MG63 (cell line): ENCODE results near the gene BLNK. TPM values are rescaled to one million over a fixed set of nuclear protein-coding genes. Genes with fewer than 3 reads are reported as not detected.
"Not testable (repeated sequence)": the region's sequence is repeated elsewhere in the genome, so short reads cannot be mapped to it uniquely, and the experiment has no call there.

Experiments used
- DNase-seq: peaks from one replicate; pipeline ENCODE4 v3.0.0-alpha.2; 2020
- H3K27me3 ChIP-seq: fragments of 250-450 bp; sonication (Bioruptor Pico); 2 replicates; pipeline ENCODE4 v1.5.1; 2020; ENCODE audit warnings: mild to moderate bottlenecking, moderate library complexity
- H3K36me3 ChIP-seq: fragments of 250-450 bp; sonication (Bioruptor Pico); 2 replicates; pipeline ENCODE4 v1.5.1; 2020; ENCODE audit warnings: mild to moderate bottlenecking, moderate library complexity
- H3K4me3 ChIP-seq: fragments of 250-450 bp; sonication (Bioruptor Pico); 2 replicates; pipeline ENCODE4 v1.5.1; 2020; ENCODE audit warnings: mild to moderate bottlenecking, moderate library complexity
- H3K9me3 ChIP-seq: fragments of 250-450 bp; sonication (Bioruptor Pico); 2 replicates; pipeline ENCODE4 v1.5.1; 2020; ENCODE audit warnings: mild to moderate bottlenecking, moderate library complexity
- total RNA-seq: library from RNA; depleted of rRNA; stranded (reverse); fragments of >200 nt; shearing (Covaris generic); gene quantifications from 2 replicates; pipeline ENCODE4 v1.2.3, GENCODE V29; 2014; ENCODE audit warnings: low replicate concordance; rRNA removed

The BLNK gene
- not detected in 2 replicates for total RNA-seq

- DNase-seq, result peak; percentile 38
- no peaks in the 10 kb centered on the region for H3K27me3 ChIP-seq
- H3K36me3 ChIP-seq, result no peaks in the 10 kb centered on the region
- no peaks in the 10 kb centered on the region for H3K9me3 ChIP-seq
- no peak within 1 kb of the TSS for H3K4me3 ChIP-seq
These were observed at the start of gene BLNK for GRCh38 chr10:96271016-96271815. BLNK (minus strand) TSS chr10:96271569; CDS start chr10:96271398, 171 bp downstream.

- Histone ChIP-seq H3K27me3 (no peaks in the 10 kb centered on the region), H3K4me3 (no peak overlapping the region), H3K9me3 (no peaks in the 10 kb centered on the region), H3K36me3 (no peaks in the 10 kb centered on the region)
- DNase-seq, result no peak
These were observed 48.5 kb upstream of the BLNK start for GRCh38 chr10:96319754-96320474.

- no peaks in the 10 kb centered on the region for H3K9me3 ChIP-seq
- H3K36me3 ChIP-seq, result no peaks in the 10 kb centered on the region
- DNase-seq, result no peak
- H3K4me3 ChIP-seq, result no peak overlapping the region
- H3K27me3 ChIP-seq, result no peaks in the 10 kb centered on the region
These were observed 45.9 kb upstream of the BLNK start for GRCh38 chr10:96317067-96317833.

GRCh38 chr10:96313344-96313743 lies 42.0 kb upstream of the BLNK start:
- DNase-seq, result no peak
- H3K9me3 ChIP-seq, result no peaks in the 10 kb centered on the region
- no peaks in the 10 kb centered on the region for H3K36me3 ChIP-seq
- H3K4me3 ChIP-seq, result no peak overlapping the region
- H3K27me3 ChIP-seq, result no peaks in the 10 kb centered on the region

- Histone ChIP-seq H3K9me3 (no peaks in the 10 kb centered on the region), H3K4me3 (no peak overlapping the region), H3K27me3 (no peaks in the 10 kb centered on the region; the same call in 1 of the 2 replicates), H3K36me3 (no peaks in the 10 kb centered on the region)
- DNase-seq, result no peak
These were observed 39.9 kb upstream of the BLNK start for GRCh38 chr10:96311180-96311715.

GRCh38 chr10:96310321-96310669 lies 38.9 kb upstream of the BLNK start:
- Histone ChIP-seq H3K9me3 (no peaks in the 10 kb centered on the region), H3K27me3 (no peaks in the 10 kb centered on the region; the same call in 1 of the 2 replicates), H3K4me3 (no peak overlapping the region), H3K36me3 (no peaks in the 10 kb centered on the region)
- DNase-seq, result no peak

- Histone ChIP-seq H3K9me3 (no peaks in the 10 kb centered on the region), H3K27me3 (no peaks in the 10 kb centered on the region; the same call in 1 of the 2 replicates), H3K4me3 (no peak overlapping the region), H3K36me3 (no peaks in the 10 kb centered on the region)
- no peak for DNase-seq
These were observed 38.4 kb upstream of the BLNK start for GRCh38 chr10:96309628-96310320.

GRCh38 chr10:96308854-96309253 lies 37.5 kb upstream of the BLNK start:
- H3K9me3 ChIP-seq, DNase-seq, H3K36me3 ChIP-seq, H3K27me3 ChIP-seq, H3K4me3 ChIP-seq: not testable (repeated sequence)

GRCh38 chr10:96306516-96306915 lies 35.1 kb upstream of the BLNK start:
- Histone ChIP-seq H3K27me3 (peaks cover 2% of the 10 kb centered on the region), H3K9me3 (no peaks in the 10 kb centered on the region), H3K4me3 (no peak overlapping the region), H3K36me3 (no peaks in the 10 kb centered on the region)
- DNase-seq, result peak; percentile 63

- Histone ChIP-seq H3K36me3 (no peaks in the 10 kb centered on the region), H3K27me3 (peaks cover 8% of the 10 kb centered on the region), H3K4me3 (no peak overlapping the region), H3K9me3 (no peaks in the 10 kb centered on the region)
- DNase-seq, result no peak
These were observed 33.6 kb upstream of the BLNK start for GRCh38 chr10:96305019-96305418.

- DNase-seq, result no peak
- Histone ChIP-seq H3K36me3 (no peaks in the 10 kb centered on the region), H3K4me3 (no peak within 1 kb of the TSS), H3K27me3 (peaks cover 11% of the 10 kb centered on the region), H3K9me3 (no peaks in the 10 kb centered on the region)
These were observed 32.9 kb upstream of the BLNK start, which contains the start of gene DNTT for GRCh38 chr10:96304230-96304629. DNTT (plus strand) TSS chr10:96304434; CDS start chr10:96304498, 64 bp downstream.

GRCh38 chr10:96301616-96302015 lies 30.2 kb upstream of the BLNK start:
- no peak for DNase-seq
- peaks cover 11% of the 10 kb centered on the region for H3K27me3 ChIP-seq

GRCh38 chr10:96299383-96299782 lies 28.0 kb upstream of the BLNK start:
- no peaks in the 10 kb centered on the region for H3K36me3 ChIP-seq
- peaks cover 11% of the 10 kb centered on the region for H3K27me3 ChIP-seq
- no peak overlapping the region for H3K4me3 ChIP-seq
- no peaks in the 10 kb centered on the region for H3K9me3 ChIP-seq
- no peak for DNase-seq

More at GRCh38 chr10:96301616-96302015, 30.2 kb upstream of the BLNK start:
- Histone ChIP-seq H3K36me3 (no peaks in the 10 kb centered on the region), H3K9me3 (no peaks in the 10 kb centered on the region), H3K4me3 (no peak overlapping the region)

GRCh38 chr10:96298362-96298761 lies 27.0 kb upstream of the BLNK start:
- H3K27me3 ChIP-seq, result peaks cover 13% of the 10 kb centered on the region
- no peak overlapping the region for H3K4me3 ChIP-seq
- no peak for DNase-seq
- H3K36me3 ChIP-seq, result no peaks in the 10 kb centered on the region
- no peaks in the 10 kb centered on the region for H3K9me3 ChIP-seq

GRCh38 chr10:96297486-96297885 lies 26.1 kb upstream of the BLNK start:
- Histone ChIP-seq H3K36me3 (no peaks in the 10 kb centered on the region), H3K4me3 (no peak overlapping the region), H3K27me3 (peaks cover 13% of the 10 kb centered on the region), H3K9me3 (no peaks in the 10 kb centered on the region)
- no peak for DNase-seq

GRCh38 chr10:96295475-96295874 lies 24.1 kb upstream of the BLNK start:
- Histone ChIP-seq H3K27me3 (peaks cover 5% of the 10 kb centered on the region; the same call in 1 of the 2 replicates), H3K9me3 (no peaks in the 10 kb centered on the region), H3K4me3 (no peak overlapping the region), H3K36me3 (no peaks in the 10 kb centered on the region)
- DNase-seq, result no peak
